Osteoblast (primary cell): Measurements from ENCODE around the gene EDNRA. TPM values are rescaled to one million over a fixed set of nuclear protein-coding genes. Genes with fewer than 3 reads are reported as not detected.
A peak's percentile ranks its signal among the peaks of the same experiment; 100 is the strongest.

Source experiments
- DNase-seq: peaks from one replicate; pipeline ENCODE4 v3.0.0; 2011; ENCODE audit warnings: low spot score, mixed read lengths; ENCODE audit not compliant: insufficient read length; ENCODE audit errors: missing footprints
- H2AFZ ChIP-seq: 2 replicates; pipeline ENCODE4 v1.6.0; 2011; ENCODE audit warnings: mild to moderate bottlenecking, low read length
- H3K27ac ChIP-seq: 2 replicates; pipeline ENCODE4 v1.5.1; 2011; ENCODE audit warnings: mild to moderate bottlenecking, low read depth, low read length, moderate library complexity
- H3K27me3 ChIP-seq: 2 replicates; pipeline ENCODE4 v1.6.0; 2012; ENCODE audit warnings: mild to moderate bottlenecking, control low read depth, inconsistent platforms, low read length, moderate library complexity; ENCODE audit not compliant: insufficient read depth
- H3K36me3 ChIP-seq: 2 replicates; pipeline ENCODE4 v1.5.1; 2011; ENCODE audit warnings: mild to moderate bottlenecking, low read length, control low read depth, moderate library complexity; ENCODE audit not compliant: insufficient read depth
- H3K4me1 ChIP-seq: 2 replicates; pipeline ENCODE4 v1.5.1; 2011; ENCODE audit warnings: mild to moderate bottlenecking, low read length, control low read depth, moderate library complexity; ENCODE audit not compliant: insufficient read depth
- H3K4me2 ChIP-seq: 2 replicates; pipeline ENCODE4 v1.6.0; 2011; ENCODE audit warnings: mild to moderate bottlenecking, low read length; ENCODE audit not compliant: insufficient read depth
- H3K4me3 ChIP-seq: fragments of 200-600 bp; sonication (generic); 3 replicates; pipeline ENCODE4 v1.5.1; 2012; ENCODE audit warnings: mild to moderate bottlenecking, low read length, inconsistent platforms; ENCODE audit not compliant: insufficient read depth
- H3K79me2 ChIP-seq: 2 replicates; pipeline ENCODE4 v1.6.0; 2012; ENCODE audit warnings: mild to moderate bottlenecking, low read length, control low read depth, inconsistent platforms; ENCODE audit not compliant: insufficient read depth
- H3K9me3 ChIP-seq: 2 replicates; pipeline ENCODE4 v1.5.1; 2011; ENCODE audit warnings: low read depth, low read length, control low read depth
- H4K20me1 ChIP-seq: 2 replicates; pipeline ENCODE4 v1.6.0; 2012; ENCODE audit warnings: mild to moderate bottlenecking, low read length, control low read depth; ENCODE audit not compliant: insufficient read depth
- CTCF ChIP-seq: IDR thresholded peaks from 2 replicates; pipeline ENCODE4 v1.5.1; 2011; ENCODE audit warnings: mild to moderate bottlenecking, low read depth, low read length, moderate library complexity; ENCODE audit errors: extremely low read depth
- total RNA-seq: library from RNA; depleted of rRNA; stranded (reverse); fragments of >200 nt; gene quantifications from 2 replicates; pipeline ENCODE4 v1.2.3, GENCODE V29; 2012

Gene EDNRA
- total RNA-seq, 1 donor: 6.2 TPM

DNA sequence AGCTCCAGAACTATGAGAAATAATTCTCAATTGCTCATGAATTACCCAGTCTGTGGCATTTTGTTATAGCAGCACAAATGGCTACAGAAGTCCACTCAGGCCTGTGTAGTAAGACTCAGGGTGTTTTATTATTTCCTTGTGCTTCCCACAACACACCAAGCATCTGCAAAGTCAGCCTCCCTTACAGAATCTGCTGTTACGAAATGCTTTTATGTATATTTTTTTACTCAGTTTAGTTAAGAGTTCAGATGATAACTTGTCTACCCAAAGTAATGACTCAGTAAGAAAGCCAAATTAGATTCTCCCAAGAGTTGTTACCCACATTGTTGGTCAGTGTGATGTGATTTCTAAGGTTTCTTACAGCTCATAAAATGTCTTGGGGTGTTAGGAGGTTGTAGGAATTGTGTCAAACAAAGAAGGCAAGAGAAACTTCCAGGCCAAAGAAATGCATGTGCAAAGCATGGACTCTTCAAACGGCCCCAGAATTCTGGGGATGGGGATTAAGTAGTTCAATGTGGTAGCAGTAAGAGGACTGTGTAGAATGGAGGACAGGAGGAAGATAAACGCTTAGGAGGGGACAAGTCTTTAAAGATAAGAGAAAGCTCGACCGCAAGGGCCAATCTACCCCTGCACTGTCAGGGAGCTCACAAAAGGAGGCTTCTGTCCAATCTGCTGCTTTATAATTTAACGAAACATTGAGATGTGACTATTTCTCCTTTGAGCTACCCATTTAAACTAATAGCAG, 100.9 kb downstream of the EDNRA start:
- Histone ChIP-seq H3K27ac (peak overlapping the region; percentile 47), H4K20me1 (no peaks in the 10 kb centered on the region), H3K4me2 (peak overlapping the region; percentile 10), H3K9me3 (no peaks in the 10 kb centered on the region), H2AFZ (no peak overlapping the region), H3K27me3 (no peaks in the 10 kb centered on the region), H3K4me3 (no peak overlapping the region), H3K79me2 (no peaks in the 10 kb centered on the region), H3K36me3 (no peaks in the 10 kb centered on the region), H3K4me1 (peaks cover 33% of the 10 kb centered on the region)
- DNase-seq: peak; percentile 39
- TF ChIP-seq CTCF: no peak

GRCh38 chr4:147582386-147583060, 101.6 kb downstream of the EDNRA start:
- DNase-seq: no peak
- TF ChIP-seq CTCF: no peak
- Histone ChIP-seq H3K79me2 (no peaks in the 10 kb centered on the region), H3K27me3 (no peaks in the 10 kb centered on the region), H3K4me3 (no peak overlapping the region), H3K4me1 (peaks cover 29% of the 10 kb centered on the region), H3K27ac (peak overlapping the region; percentile 43), H2AFZ (no peak overlapping the region), H4K20me1 (no peaks in the 10 kb centered on the region), H3K9me3 (no peaks in the 10 kb centered on the region), H3K36me3 (no peaks in the 10 kb centered on the region), H3K4me2 (no peak overlapping the region)

GRCh38 chr4:147583876-147584275, 103.0 kb downstream of the EDNRA start:
- DNase-seq: no peak
- Histone ChIP-seq H2AFZ (no peak overlapping the region), H4K20me1 (no peaks in the 10 kb centered on the region), H3K27ac (no peak overlapping the region), H3K4me1 (peaks cover 18% of the 10 kb centered on the region), H3K36me3 (no peaks in the 10 kb centered on the region), H3K9me3 (no peaks in the 10 kb centered on the region), H3K27me3 (no peaks in the 10 kb centered on the region), H3K4me3 (no peak overlapping the region), H3K4me2 (no peak overlapping the region), H3K79me2 (no peaks in the 10 kb centered on the region)
- no peak for TF ChIP-seq CTCF

GRCh38 chr4:147586032-147586431, 105.1 kb downstream of the EDNRA start:
- Histone ChIP-seq H3K79me2 (no peaks in the 10 kb centered on the region), H3K4me1 (peaks cover 25% of the 10 kb centered on the region), H4K20me1 (no peaks in the 10 kb centered on the region), H2AFZ (no peak overlapping the region), H3K27me3 (no peaks in the 10 kb centered on the region), H3K9me3 (no peaks in the 10 kb centered on the region), H3K27ac (no peak overlapping the region), H3K36me3 (no peaks in the 10 kb centered on the region), H3K4me2 (no peak overlapping the region), H3K4me3 (no peak overlapping the region)
- no peak for DNase-seq
- no peak for TF ChIP-seq CTCF
